ENCODE results near the gene DDX41.
A peak's percentile ranks its signal among the peaks of the same experiment; 100 is the strongest.

The DDX41 gene

GRCh38 chr5:177477701-177478477 lies 38.9 kb downstream of the DDX41 start:
- H3K27ac ChIP-seq, result peak overlapping the region; percentile 63
- no peak for TF ChIP-seq CTCF (conservative IDR thresholded peaks at IDR 0.05)
- TF ChIP-seq ZFX (IDR thresholded peaks at IDR 0.05), result no peak

- no peak overlapping the region for H3K27ac ChIP-seq
- TF ChIP-seq ZFX (IDR thresholded peaks at IDR 0.05) (no peak), CTCF (conservative IDR thresholded peaks at IDR 0.05) (no peak)
Measured at GRCh38 chr5:177476531-177477233, 40.1 kb downstream of the DDX41 start.

DNA sequence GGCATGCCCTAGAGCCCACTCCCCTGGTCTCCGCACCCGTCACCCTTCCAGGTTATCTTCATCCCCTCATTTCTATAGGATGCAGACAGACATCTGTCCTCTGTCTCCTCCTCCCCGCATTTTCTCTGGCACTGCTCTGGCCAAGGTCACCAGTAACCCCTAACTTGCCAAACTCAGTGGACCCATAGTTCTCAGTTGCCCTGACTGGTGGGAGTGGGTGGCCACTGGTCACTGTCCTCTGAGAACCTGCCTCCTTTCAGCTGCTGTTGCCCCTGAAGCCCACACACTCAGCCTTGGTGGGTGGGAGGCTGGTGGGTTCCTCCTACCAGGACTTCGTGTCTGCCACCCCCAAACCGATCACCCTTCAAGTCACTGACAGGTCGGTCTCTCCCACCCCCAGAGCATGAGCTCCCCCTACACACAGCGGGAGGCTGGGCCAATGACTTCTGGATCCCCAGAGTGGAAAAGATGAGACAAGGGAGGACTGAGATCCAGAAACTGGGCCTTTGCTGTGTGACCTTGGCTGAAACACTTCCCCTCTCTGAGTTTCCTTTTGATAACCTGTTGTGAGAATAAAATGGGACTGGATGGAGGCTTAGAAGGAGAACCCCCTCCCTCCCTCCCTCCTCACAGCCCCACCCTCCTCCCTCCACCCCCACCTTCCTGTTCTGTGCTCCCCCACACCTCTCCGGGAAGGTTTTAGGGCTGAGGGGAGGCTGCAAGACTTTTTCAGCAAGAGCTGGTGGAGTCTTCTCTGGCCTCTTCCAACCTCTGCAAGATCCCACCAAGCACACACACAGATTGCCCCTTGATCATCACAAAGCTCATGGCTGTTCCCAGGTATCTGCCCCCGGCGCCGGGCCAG lies 41.0 kb downstream of the DDX41 start:
- TF ChIP-seq CTCF (conservative IDR thresholded peaks at IDR 0.05), result no peak
- no peak for TF ChIP-seq ZFX (IDR thresholded peaks at IDR 0.05)
- no peak overlapping the region for H3K27ac ChIP-seq

DNA sequence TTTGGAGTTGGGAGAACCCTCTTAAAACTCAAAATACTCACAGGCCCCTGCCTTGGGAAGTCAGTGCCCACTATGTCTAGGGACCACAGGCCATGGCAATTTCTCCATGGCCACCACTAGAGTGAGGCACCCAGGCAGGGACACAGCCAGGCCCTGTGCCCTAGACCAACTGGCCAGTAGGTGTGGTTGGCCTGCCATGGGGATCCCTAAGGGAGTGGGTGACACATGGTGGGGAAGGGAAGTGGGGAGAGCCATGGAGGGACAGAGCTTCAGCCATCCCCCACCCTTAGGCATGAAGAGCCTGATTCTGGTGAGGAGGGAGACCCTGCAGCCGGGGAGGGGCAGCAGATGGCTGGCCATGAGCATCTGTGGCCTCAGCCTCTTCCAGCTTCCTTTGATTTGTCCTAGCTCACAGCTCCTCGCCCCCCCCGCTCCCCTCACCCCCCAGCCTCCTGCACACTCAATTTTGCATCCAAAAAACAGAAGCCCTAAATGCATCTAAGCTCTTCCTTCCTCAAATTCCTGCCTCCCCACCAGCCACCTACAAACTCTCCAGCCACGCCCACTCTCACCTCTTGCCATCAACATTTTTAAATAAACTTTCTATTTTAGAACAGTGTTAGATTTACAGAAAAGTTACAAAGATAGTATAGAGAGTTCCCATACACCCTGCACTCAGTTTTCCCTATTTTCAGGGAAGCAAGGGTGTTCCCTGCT lies 41.8 kb downstream of the DDX41 start:
- TF ChIP-seq CTCF (conservative IDR thresholded peaks at IDR 0.05) (no peak), ZFX (IDR thresholded peaks at IDR 0.05) (no peak)
- H3K27ac ChIP-seq, result no peak overlapping the region

- TF ChIP-seq ZFX (IDR thresholded peaks at IDR 0.05), result no peak
- TF ChIP-seq CTCF (conservative IDR thresholded peaks at IDR 0.05), result no peak
- H3K27ac ChIP-seq, result no peak overlapping the region
Measured at GRCh38 chr5:177474002-177474476, 42.7 kb downstream of the DDX41 start.

- peak within 1 kb of the TSS; percentile 70 for H3K27ac ChIP-seq
- TF ChIP-seq ZFX (IDR thresholded peaks at IDR 0.05) (no peak), CTCF (conservative IDR thresholded peaks at IDR 0.05) (no peak)
Measured at GRCh38 chr5:177473443-177474001, 43.2 kb downstream of the DDX41 start, which contains the start of gene DBN1. DBN1 (minus strand) TSS chr5:177473634; CDS start chr5:177473521, 113 bp downstream.
